Kasumi-1 (cell line): Measurements from ENCODE around the gene WDR3.
A peak's percentile ranks its signal among the peaks of the same experiment; 100 is the strongest.

Source experiments
- DNase-seq, 2 experiments: peaks; one replicate each; lab custom pipeline; 2025; lab: John Stamatoyannopoulos, UW

The WDR3 gene

DNA sequence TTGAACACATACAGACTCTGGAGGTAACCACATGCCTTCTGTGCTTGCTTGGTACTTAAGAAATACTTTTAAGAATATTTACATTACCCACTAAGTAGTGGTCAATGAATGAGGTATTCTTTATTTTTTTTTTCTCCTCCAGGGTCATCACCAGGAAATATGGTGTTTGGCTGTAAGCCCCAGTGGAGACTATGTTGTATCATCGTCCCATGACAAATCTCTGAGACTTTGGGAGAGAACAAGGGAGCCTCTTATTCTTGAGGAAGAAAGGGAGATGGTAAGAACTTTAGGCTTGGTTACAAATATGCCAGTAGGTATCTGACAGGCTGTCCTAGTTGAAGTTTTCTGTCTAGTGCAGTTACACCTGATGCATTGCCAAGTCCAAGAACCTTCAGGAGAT is 22.8 kb downstream of the WDR3 start:
- no peak for DNase-seq

DNA sequence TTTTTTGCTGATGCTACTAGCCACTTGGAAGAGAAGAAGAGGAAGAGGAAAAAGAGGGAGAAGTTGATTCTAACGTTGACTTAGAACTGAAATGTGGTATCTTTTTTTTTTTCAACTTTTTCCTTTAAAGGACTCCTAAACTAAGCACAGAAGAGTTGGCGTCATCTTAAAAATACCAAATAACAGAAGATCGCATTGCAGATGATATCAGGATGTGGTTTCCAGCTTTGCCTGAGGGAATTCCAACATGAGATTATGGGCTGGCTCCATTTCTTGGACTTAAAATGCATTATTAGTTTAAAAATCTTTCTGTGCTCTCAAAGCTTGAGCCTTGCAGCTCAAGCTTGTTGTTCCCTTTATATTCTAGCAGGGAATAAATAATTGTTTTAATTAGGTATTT is 29.8 kb downstream of the WDR3 start:
- no peak for DNase-seq

DNA sequence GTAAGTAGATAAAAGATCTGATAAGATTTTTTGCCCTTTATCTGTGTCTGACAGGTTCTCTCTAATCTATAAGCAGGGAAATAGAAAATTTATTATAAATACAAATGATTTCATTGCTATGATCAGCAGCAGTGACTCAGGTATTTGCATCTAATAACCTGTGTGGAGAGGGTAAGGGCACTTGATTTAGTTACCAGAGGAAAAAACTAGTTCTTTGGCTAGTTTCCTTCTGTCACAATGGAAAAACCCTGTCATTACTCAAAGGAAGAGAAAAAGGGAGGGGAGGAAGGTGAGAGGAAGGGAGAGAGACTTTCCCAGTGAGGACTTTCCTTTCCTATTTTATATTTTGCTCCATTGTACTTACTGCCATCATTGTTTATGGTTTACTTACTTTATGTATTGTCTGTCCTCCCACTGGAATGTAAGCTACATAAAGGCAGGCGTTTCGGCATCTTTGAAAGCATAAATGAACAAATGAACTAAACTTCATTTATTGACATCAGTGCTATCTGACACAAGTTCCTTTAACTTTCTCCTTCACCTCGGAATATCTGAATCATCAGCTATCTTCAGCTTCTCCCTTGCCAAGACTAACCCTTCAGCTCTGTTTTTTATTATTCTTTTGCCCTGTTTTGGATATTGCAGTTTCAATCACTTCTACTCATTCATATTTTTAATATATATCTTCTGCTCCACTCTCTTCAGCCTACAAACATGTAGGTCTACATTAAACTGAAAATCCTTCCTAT is 34.9 kb downstream of the WDR3 start:
- no peak for DNase-seq

DNA sequence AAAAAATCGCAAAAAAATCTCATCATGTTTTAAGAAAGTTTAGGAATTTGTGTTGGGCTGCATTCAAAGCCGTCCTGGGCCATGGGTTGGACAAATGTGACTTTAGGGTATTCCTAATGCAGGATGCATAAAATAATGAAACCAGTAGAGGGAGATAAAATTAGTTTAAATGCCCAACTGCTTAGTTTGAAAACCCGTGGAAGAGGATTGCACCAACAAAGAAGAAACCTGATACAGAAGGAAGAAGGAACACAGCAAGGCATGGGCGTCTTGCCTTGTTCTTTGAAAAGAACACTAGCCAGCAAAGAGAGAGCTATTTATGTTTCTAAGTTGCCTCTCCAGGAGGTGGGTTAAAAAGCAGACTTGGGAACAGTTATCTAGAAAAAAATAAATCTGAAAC is 37.9 kb downstream of the WDR3 start:
- DNase-seq = peak; percentile 42 to 63

DNA sequence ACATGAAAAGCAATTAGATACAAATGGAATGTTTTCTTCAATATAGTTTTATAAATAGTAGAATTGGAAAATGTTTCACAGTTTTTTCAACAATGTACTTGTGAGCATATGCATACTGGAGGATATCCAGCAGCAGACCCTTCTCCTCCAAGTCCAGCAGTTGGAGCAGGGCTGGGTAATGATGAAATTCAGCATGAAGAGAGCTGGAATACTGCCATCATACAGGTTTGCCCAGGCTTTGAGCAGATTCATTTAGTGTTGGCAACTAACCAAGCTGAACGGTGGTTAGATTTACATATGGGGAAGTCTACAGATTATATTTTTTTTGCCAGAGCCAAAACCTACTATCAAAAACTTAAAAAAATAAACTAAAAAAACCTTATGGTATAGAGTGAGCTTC is 38.3 kb downstream of the WDR3 start:
- DNase-seq = no peak

DNA sequence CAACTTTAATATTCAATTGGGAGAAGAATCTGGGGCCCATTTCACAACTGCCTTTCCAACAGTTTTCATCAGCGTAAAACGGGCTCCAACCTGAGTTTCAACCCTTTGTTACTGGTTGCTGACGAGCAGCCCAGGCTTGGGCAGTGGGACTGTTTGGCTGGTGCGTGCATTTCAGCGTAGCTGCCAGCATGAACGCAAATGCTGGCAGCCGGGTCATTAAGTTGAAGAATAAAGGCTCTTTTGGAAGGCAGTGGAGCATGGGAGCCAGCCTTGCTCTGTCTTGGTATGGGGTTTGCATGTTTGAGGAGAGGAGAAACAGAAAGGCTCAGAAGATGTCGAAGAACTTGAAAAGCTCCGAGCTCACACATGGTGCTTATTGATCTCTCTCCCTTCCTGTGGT is 40.7 kb downstream of the WDR3 start:
- no peak for DNase-seq

DNA sequence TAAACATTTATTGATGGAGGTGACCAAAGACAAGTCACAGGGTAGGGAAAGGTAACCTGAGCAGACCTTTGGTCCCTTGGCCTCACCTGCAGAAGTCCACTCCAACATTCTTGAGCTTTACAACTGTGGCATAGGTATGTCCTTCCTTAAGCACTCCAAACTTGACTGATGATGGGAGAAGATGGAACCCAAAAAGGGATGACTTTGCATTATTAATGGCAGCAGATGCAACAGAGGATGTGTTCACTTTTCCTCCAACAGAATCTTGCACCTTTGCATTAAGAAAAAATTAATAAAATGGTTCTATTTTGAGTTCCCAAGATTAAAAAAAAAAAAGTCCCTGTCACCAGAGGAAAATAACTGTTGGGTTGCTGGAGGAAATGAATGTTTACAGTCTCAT is 42.2 kb downstream of the WDR3 start:
- no peak for DNase-seq

DNA sequence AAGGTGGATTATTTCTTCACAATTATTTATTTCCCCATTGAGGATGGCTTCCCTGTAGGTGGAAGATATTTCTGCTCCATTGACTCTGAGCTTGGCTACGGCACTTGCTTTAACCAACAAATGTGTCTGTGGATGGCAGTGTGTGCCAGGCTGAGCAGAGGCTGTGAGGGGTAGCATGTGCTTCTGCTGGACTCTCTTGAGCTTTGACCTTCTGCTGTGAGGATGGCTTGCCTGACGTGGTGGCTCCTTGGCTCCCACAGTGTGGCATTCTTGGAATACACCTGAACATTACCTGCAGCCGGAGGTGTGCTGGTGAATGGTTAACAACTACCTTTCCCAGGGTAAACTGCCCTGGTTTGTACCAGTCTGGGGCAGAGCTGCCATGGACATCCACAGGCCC is 46.8 kb downstream of the WDR3 start:
- DNase-seq = no peak

DNA sequence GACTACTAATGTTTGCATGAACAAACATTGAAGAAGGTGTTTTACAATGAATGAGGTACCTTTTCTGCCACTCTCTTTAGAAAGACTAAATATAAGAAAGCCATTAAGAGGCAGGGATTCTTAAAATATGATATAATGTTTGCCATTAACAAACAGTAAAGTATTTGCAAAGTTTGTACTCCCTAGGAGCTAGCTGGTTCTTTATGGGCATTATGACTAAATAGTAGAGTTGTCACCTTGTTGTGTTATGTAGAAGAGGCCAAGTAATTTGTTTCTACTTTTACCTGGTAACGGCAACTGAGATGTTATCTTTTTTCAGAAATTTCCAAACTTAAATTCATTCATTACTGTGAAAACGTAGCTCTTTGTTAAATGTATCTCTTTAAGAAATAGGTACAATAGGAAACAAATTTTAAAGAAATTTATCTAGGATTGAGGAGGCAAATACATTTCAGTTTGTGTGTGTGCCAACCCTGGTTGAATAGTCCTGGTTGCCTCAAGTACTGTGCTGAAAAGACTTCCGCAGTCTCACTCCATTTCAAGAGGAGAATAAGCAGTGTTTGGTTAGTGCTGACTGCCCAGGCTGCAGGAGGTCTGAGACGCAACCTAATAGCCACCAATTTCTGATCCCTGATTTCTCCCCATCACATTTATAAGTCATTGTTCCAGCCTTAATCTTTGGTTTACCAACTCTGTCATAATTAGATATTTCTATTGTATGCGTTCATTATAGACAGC is 52.1 kb downstream of the WDR3 start:
- DNase-seq = no peak

DNA sequence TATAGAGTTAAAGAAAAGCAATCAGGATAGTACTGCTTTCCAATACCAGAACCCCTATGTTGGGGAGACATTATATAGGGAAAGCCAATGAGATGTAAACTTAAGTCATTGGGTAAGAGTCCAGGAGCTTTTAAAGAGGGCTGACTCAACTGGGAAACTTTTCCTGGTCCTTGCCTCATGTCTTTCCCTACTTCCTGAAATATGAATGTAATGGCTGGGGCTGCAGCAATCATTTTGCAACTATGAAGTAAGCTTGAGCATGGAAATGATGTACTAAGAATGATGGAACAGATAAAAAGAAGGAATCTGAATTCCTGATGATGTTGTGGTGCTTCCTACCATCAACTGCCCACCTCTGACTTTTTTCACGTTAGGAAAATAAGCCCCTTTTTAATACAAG is 55.7 kb downstream of the WDR3 start:
- DNase-seq = no peak

DNA sequence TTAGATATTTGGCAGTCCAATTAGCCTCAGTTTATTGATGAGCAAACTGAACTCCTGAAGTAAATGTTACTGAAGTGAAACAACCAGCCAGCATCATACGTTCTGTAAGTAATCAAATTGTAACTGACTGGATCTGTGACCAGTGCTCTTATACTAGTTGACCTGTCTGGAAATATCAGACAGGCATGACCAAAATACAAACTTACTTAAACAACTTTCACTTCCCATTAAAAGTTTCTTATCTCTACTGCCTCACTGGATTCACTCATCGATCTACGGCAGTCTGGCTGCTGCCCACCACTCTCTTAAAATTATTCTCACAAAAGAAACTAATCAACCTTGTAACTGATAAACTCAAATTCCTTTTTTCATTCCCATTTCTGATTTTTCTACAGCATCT is 56.4 kb downstream of the WDR3 start:
- DNase-seq = no peak

DNA sequence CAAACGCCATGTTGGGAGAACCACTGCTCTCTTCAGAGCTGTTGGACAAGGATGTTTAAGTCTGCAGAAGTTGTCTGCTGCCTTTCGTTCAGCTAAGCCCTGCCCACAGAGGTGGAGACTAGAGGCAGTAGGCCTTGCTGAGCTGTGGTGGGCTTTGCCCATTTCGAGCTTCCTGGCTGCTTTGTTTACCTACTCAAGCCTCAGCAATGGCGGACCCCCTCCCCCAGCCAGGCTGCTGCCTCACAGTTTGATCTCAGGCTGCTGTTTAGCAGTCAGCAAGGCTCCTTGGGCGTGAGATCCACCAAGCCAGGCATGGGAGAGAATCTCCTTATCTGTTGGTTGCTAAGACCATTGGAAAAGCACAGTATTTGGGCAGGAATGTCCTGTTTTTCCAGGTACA is 74.8 kb downstream of the WDR3 start:
- no peak for DNase-seq

DNA sequence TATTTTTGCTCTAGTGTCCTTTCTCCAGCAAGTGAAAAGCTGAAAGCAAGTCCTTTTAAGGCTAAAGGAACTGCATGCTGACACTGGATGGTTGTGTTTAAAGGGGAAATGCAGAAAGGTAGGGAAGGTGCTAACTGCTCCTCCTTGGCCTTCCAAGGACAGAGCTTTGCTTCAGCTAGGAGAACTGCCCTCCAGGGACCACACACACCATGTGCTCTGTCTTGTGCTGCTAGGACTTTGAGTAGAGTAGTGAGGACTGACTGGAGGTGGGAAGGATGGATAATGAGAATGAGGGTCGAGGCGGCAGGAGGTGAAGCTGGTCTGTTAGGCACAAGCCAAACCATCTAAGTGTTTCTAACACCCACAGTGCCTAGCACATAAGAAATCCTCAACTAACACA is 77.9 kb downstream of the WDR3 start:
- DNase-seq = no peak

DNA sequence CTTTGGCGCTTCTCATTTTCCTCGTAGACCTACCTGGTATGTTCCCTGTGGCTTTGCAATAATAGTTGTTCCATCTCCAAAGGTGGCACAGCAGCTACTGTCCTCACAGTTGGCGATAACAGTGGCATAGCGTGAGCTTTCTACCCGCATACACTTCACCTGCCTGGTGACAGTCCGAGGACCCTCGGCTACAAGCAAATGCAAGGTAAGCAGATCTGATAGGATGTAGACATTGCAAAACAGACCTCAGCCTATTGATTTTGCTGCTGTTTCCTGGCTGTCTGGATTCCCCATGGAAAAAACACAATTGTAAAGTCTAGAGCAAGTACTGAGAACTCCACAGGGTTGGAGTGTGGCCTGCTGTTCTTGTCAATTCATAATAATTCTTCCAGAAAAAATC is 78.5 kb downstream of the WDR3 start:
- DNase-seq = no peak

DNA sequence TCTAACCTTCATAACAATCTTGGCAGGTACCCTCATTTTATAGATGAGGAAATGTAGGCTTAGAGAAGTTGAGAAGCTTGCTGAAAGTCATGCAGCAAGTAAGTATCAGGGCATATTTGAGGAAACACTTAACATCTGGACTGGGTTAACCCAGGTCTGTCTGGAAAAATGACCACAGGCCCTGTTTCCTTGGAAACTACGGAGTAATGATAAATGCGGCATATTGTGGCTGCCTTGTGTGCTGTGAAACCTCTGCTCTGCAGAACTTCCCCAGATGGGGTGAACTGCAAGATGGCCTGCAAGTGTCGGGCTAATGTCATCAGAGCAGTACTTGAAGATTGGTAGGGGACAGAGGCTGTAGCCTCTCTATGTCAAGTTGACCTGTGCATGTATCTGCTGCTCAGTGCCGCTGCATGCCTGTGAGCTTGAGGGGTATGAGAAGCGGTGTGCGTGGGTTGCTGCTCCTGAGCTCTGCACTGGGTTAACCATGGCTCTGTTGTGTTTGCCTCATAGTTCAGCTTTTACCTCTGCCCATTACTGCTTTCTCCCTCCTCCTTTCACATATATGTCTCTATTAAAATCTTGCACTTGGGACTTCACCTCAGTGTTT is 83.1 kb downstream of the WDR3 start:
- no peak for DNase-seq

DNA sequence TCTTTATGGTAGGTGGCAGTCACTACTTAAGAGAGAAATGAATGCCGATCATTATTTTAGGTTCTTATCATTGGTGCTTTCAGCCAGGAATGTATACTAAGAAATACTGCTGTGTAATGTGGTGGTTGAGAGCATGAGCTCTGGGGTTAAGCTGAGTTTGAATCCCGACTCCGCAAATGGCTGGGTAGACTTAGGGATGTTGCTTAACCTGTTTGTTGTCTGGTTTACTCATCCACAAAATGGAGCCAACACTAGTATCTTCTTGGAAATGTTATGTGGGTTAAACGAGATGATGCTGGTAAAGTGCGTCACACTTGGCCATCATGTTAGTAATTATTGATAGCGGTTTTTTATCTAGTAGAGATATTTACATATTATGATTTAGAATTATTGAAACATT is 83.8 kb downstream of the WDR3 start:
- DNase-seq = no peak

DNA sequence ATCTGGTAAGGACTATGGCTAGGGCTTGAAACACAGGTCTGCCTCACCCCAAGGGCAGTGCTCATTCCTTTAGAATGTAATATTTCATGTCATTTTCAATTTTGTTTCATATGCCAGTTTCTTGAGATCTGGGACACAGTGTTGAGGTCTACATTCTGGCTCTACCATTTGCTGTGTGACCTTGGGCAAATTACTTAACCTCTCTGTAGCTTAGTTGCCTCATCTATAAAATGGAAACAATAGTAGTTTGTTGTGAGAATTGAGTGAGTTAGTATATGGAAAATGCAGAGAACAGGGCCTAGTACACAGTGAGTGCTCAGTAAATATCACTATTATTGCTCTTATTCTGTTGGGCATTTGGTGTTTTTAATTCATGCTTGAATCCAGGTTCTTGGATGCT is 84.4 kb downstream of the WDR3 start:
- no peak for DNase-seq
